Activated naive CD4-positive, alpha-beta T cell treated with anti-CD3 and anti-CD28 coated beads, Interleukin-2, amount 50 U/mL, for 24 hours (primary cell): Measurements from ENCODE around the gene BFSP1.
A peak's percentile ranks its signal among the peaks of the same experiment; 100 is the strongest.

Source experiments
- H3K27ac Mint-ChIP-seq: one replicate; pipeline ENCODE4 v1.8.0; 2021; ENCODE audit warnings: mild to moderate bottlenecking, mixed read lengths
- H3K27me3 Mint-ChIP-seq: one replicate; pipeline ENCODE4 v1.8.0; 2021; ENCODE audit warnings: mixed read lengths
- H3K36me3 Mint-ChIP-seq: one replicate; pipeline ENCODE4 v1.8.0; 2021; ENCODE audit warnings: mixed read lengths
- H3K4me1 Mint-ChIP-seq: one replicate; pipeline ENCODE4 v1.8.0; 2021; ENCODE audit warnings: mixed read lengths
- H3K4me3 Mint-ChIP-seq: one replicate; pipeline ENCODE4 v1.8.0; 2021; ENCODE audit warnings: mild to moderate bottlenecking, mixed read lengths
- H3K9me3 Mint-ChIP-seq: one replicate; pipeline ENCODE4 v1.8.0; 2021; ENCODE audit warnings: mixed read lengths

Gene BFSP1

GRCh38 chr20:17471606-17472187, 59.5 kb downstream of the BFSP1 start:
- Mint-ChIP-seq H3K27me3 (no peaks in the 10 kb centered on the region), H3K9me3 (no peaks in the 10 kb centered on the region), H3K4me1 (no peaks in the 10 kb centered on the region), H3K27ac (no peak overlapping the region), H3K36me3 (no peaks in the 10 kb centered on the region), H3K4me3 (no peak overlapping the region)

GRCh38 chr20:17470973-17471372, 60.2 kb downstream of the BFSP1 start:
- Mint-ChIP-seq H3K9me3 (no peaks in the 10 kb centered on the region), H3K27ac (no peak overlapping the region), H3K36me3 (no peaks in the 10 kb centered on the region), H3K4me1 (no peaks in the 10 kb centered on the region), H3K27me3 (no peaks in the 10 kb centered on the region), H3K4me3 (no peak overlapping the region)

GRCh38 chr20:17470521-17470920, 60.7 kb downstream of the BFSP1 start:
- Mint-ChIP-seq H3K4me1 (no peaks in the 10 kb centered on the region), H3K9me3 (no peaks in the 10 kb centered on the region), H3K36me3 (no peaks in the 10 kb centered on the region), H3K4me3 (no peak overlapping the region), H3K27me3 (no peaks in the 10 kb centered on the region), H3K27ac (no peak overlapping the region)

GRCh38 chr20:17469246-17470030, 61.7 kb downstream of the BFSP1 start:
- H3K4me1 Mint-ChIP-seq = no peaks in the 10 kb centered on the region
- H3K9me3 Mint-ChIP-seq = no peaks in the 10 kb centered on the region
- H3K4me3 Mint-ChIP-seq = no peak overlapping the region
- H3K27me3 Mint-ChIP-seq = no peaks in the 10 kb centered on the region
- no peak overlapping the region for H3K27ac Mint-ChIP-seq
- H3K36me3 Mint-ChIP-seq = no peaks in the 10 kb centered on the region

GRCh38 chr20:17468073-17468840, 62.9 kb downstream of the BFSP1 start:
- Mint-ChIP-seq H3K4me1 (no peaks in the 10 kb centered on the region), H3K36me3 (no peaks in the 10 kb centered on the region), H3K27me3 (no peaks in the 10 kb centered on the region), H3K9me3 (no peaks in the 10 kb centered on the region), H3K4me3 (no peak overlapping the region), H3K27ac (no peak overlapping the region)

GRCh38 chr20:17467120-17467655, 64.0 kb downstream of the BFSP1 start:
- H3K9me3 Mint-ChIP-seq = no peaks in the 10 kb centered on the region
- H3K36me3 Mint-ChIP-seq = no peaks in the 10 kb centered on the region
- no peaks in the 10 kb centered on the region for H3K4me1 Mint-ChIP-seq
- H3K27ac Mint-ChIP-seq = no peak overlapping the region
- peaks cover 3% of the 10 kb centered on the region for H3K27me3 Mint-ChIP-seq
- H3K4me3 Mint-ChIP-seq = no peak overlapping the region

- H3K27ac Mint-ChIP-seq = no peak overlapping the region
- H3K4me1 Mint-ChIP-seq = no peaks in the 10 kb centered on the region
- no peaks in the 10 kb centered on the region for H3K36me3 Mint-ChIP-seq
- peaks cover 3% of the 10 kb centered on the region for H3K27me3 Mint-ChIP-seq
- H3K9me3 Mint-ChIP-seq = no peaks in the 10 kb centered on the region
- no peak overlapping the region for H3K4me3 Mint-ChIP-seq
These were observed 64.5 kb downstream of the BFSP1 start for GRCh38 chr20:17466641-17467040.

- Mint-ChIP-seq H3K27me3 (peaks cover 3% of the 10 kb centered on the region), H3K9me3 (no peaks in the 10 kb centered on the region), H3K4me3 (no peak overlapping the region), H3K27ac (no peak overlapping the region), H3K4me1 (peaks cover 1% of the 10 kb centered on the region), H3K36me3 (no peaks in the 10 kb centered on the region)
These were observed 65.9 kb downstream of the BFSP1 start for GRCh38 chr20:17465236-17465635.

- no peaks in the 10 kb centered on the region for H3K9me3 Mint-ChIP-seq
- peaks cover 6% of the 10 kb centered on the region for H3K4me1 Mint-ChIP-seq
- no peaks in the 10 kb centered on the region for H3K36me3 Mint-ChIP-seq
- no peak overlapping the region for H3K27ac Mint-ChIP-seq
- H3K27me3 Mint-ChIP-seq = peaks cover 3% of the 10 kb centered on the region
- no peak overlapping the region for H3K4me3 Mint-ChIP-seq
These were observed 67.5 kb downstream of the BFSP1 start for GRCh38 chr20:17463711-17464110.

GRCh38 chr20:17461941-17462340, 69.2 kb downstream of the BFSP1 start:
- Mint-ChIP-seq H3K36me3 (no peaks in the 10 kb centered on the region), H3K27me3 (peaks cover 3% of the 10 kb centered on the region), H3K27ac (no peak overlapping the region), H3K4me1 (peaks cover 6% of the 10 kb centered on the region), H3K9me3 (no peaks in the 10 kb centered on the region), H3K4me3 (no peak overlapping the region)

- H3K27me3 Mint-ChIP-seq = peaks cover 3% of the 10 kb centered on the region
- no peak overlapping the region for H3K4me3 Mint-ChIP-seq
- H3K4me1 Mint-ChIP-seq = peaks cover 6% of the 10 kb centered on the region
- H3K27ac Mint-ChIP-seq = no peak overlapping the region
- no peaks in the 10 kb centered on the region for H3K36me3 Mint-ChIP-seq
- H3K9me3 Mint-ChIP-seq = no peaks in the 10 kb centered on the region
These were observed 71.1 kb downstream of the BFSP1 start for GRCh38 chr20:17460119-17460518.

- no peaks in the 10 kb centered on the region for H3K9me3 Mint-ChIP-seq
- no peaks in the 10 kb centered on the region for H3K36me3 Mint-ChIP-seq
- no peak overlapping the region for H3K27ac Mint-ChIP-seq
- no peak overlapping the region for H3K4me3 Mint-ChIP-seq
- peaks cover 6% of the 10 kb centered on the region for H3K4me1 Mint-ChIP-seq
- H3K27me3 Mint-ChIP-seq = peaks cover 7% of the 10 kb centered on the region
These were observed 73.5 kb downstream of the BFSP1 start for GRCh38 chr20:17457588-17458190.

- H3K27me3 Mint-ChIP-seq = peaks cover 8% of the 10 kb centered on the region
These were observed 74.1 kb downstream of the BFSP1 start for GRCh38 chr20:17457079-17457478.

GRCh38 chr20:17456279-17456678, 74.9 kb downstream of the BFSP1 start:
- H3K4me1 Mint-ChIP-seq = peaks cover 6% of the 10 kb centered on the region
- no peaks in the 10 kb centered on the region for H3K36me3 Mint-ChIP-seq
- H3K27ac Mint-ChIP-seq = peak overlapping the region; percentile 35
- H3K4me3 Mint-ChIP-seq = no peak overlapping the region
- no peaks in the 10 kb centered on the region for H3K9me3 Mint-ChIP-seq
- peaks cover 11% of the 10 kb centered on the region for H3K27me3 Mint-ChIP-seq

More at GRCh38 chr20:17457079-17457478, 74.1 kb downstream of the BFSP1 start:
- no peak overlapping the region for H3K27ac Mint-ChIP-seq
- peaks cover 6% of the 10 kb centered on the region for H3K4me1 Mint-ChIP-seq
- no peaks in the 10 kb centered on the region for H3K36me3 Mint-ChIP-seq
- no peaks in the 10 kb centered on the region for H3K9me3 Mint-ChIP-seq
- no peak overlapping the region for H3K4me3 Mint-ChIP-seq

GRCh38 chr20:17453592-17453991, 77.6 kb downstream of the BFSP1 start:
- Mint-ChIP-seq H3K9me3 (no peaks in the 10 kb centered on the region), H3K4me3 (no peak overlapping the region), H3K27me3 (peaks cover 14% of the 10 kb centered on the region), H3K4me1 (no peaks in the 10 kb centered on the region), H3K27ac (no peak overlapping the region), H3K36me3 (no peaks in the 10 kb centered on the region)
